ENCODE results near the gene TRAP1. TPM values are rescaled to one million over a fixed set of nuclear protein-coding genes. Genes with fewer than 3 reads are reported as not detected.
"Not testable (repeated sequence)": the region's sequence is repeated elsewhere in the genome, so short reads cannot be mapped to it uniquely, and the experiment has no call there.

Gene TRAP1
- total and polyA plus RNA-seq, 4 donors: 78.3 to 148 (median 112) TPM

DNA sequence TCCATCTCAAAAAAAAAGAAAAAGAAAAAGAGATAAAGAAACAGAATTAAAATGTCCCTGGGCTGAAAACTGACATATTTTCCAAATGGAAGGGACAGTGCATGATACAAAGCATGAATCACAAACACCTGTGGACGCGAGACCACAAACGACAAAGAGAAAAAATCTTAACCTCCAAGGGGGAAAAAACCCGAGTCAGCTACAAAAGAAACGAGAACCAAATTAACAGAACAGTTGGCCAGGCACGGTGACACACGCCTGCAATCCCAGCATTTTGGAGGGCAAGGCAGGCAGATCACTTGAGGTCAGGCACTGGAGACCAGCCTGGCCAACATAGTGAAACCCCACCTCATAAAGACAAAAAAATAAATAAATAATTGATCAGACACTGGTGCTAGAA, 1.9 kb downstream of the TRAP1 start:
- TF ChIP-seq GABPA (IDR thresholded peaks at IDR 0.05 in 1 of 2, conservative IDR thresholded peaks at IDR 0.05 in 1 of 2) (no peak), HNF4G (IDR thresholded peaks at IDR 0.05) (no peak), JUND (IDR thresholded peaks at IDR 0.05) (no peak), RXRA (IDR thresholded peaks at IDR 0.05) (no peak), SP1 (IDR thresholded peaks at IDR 0.05) (no peak), TAF1 (conservative IDR thresholded peaks at IDR 0.05) (no peak), EGR1 (IDR thresholded peaks at IDR 0.05; ENCODE audit: low read depth in 2 of 2) (no peak), HNF4A (conservative IDR thresholded peaks at IDR 0.05) (no peak), NR2F2 (IDR thresholded peaks at IDR 0.05) (no peak), YY1 (IDR thresholded peaks at IDR 0.05) (no peak), FOXA1 (IDR thresholded peaks at IDR 0.05) (no peak), RAD21 (IDR thresholded peaks at IDR 0.05) (no peak), FOXA2 (IDR thresholded peaks at IDR 0.05) (no peak)
- TF ChIP-seq, protein P1, sequence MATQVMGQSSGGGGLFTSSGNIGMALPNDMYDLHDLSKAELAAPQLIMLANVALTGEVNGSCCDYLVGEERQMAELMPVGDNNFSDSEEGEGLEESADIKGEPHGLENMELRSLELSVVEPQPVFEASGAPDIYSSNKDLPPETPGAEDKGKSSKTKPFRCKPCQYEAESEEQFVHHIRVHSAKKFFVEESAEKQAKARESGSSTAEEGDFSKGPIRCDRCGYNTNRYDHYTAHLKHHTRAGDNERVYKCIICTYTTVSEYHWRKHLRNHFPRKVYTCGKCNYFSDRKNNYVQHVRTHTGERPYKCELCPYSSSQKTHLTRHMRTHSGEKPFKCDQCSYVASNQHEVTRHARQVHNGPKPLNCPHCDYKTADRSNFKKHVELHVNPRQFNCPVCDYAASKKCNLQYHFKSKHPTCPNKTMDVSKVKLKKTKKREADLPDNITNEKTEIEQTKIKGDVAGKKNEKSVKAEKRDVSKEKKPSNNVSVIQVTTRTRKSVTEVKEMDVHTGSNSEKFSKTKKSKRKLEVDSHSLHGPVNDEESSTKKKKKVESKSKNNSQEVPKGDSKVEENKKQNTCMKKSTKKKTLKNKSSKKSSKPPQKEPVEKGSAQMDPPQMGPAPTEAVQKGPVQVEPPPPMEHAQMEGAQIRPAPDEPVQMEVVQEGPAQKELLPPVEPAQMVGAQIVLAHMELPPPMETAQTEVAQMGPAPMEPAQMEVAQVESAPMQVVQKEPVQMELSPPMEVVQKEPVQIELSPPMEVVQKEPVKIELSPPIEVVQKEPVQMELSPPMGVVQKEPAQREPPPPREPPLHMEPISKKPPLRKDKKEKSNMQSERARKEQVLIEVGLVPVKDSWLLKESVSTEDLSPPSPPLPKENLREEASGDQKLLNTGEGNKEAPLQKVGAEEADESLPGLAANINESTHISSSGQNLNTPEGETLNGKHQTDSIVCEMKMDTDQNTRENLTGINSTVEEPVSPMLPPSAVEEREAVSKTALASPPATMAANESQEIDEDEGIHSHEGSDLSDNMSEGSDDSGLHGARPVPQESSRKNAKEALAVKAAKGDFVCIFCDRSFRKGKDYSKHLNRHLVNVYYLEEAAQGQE (IDR thresholded peaks at IDR 0.05): no peak
- TF ChIP-seq, protein P2, sequence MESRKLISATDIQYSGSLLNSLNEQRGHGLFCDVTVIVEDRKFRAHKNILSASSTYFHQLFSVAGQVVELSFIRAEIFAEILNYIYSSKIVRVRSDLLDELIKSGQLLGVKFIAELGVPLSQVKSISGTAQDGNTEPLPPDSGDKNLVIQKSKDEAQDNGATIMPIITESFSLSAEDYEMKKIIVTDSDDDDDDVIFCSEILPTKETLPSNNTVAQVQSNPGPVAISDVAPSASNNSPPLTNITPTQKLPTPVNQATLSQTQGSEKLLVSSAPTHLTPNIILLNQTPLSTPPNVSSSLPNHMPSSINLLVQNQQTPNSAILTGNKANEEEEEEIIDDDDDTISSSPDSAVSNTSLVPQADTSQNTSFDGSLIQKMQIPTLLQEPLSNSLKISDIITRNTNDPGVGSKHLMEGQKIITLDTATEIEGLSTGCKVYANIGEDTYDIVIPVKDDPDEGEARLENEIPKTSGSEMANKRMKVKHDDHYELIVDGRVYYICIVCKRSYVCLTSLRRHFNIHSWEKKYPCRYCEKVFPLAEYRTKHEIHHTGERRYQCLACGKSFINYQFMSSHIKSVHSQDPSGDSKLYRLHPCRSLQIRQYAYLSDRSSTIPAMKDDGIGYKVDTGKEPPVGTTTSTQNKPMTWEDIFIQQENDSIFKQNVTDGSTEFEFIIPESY (IDR thresholded peaks at IDR 0.05): no peak
- TF ChIP-seq, protein P3, sequence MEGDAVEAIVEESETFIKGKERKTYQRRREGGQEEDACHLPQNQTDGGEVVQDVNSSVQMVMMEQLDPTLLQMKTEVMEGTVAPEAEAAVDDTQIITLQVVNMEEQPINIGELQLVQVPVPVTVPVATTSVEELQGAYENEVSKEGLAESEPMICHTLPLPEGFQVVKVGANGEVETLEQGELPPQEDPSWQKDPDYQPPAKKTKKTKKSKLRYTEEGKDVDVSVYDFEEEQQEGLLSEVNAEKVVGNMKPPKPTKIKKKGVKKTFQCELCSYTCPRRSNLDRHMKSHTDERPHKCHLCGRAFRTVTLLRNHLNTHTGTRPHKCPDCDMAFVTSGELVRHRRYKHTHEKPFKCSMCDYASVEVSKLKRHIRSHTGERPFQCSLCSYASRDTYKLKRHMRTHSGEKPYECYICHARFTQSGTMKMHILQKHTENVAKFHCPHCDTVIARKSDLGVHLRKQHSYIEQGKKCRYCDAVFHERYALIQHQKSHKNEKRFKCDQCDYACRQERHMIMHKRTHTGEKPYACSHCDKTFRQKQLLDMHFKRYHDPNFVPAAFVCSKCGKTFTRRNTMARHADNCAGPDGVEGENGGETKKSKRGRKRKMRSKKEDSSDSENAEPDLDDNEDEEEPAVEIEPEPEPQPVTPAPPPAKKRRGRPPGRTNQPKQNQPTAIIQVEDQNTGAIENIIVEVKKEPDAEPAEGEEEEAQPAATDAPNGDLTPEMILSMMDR (IDR thresholded peaks at IDR 0.05; ENCODE audit: low read depth, low read length, missing input control): no peak
- TF ChIP-seq, protein P4, sequence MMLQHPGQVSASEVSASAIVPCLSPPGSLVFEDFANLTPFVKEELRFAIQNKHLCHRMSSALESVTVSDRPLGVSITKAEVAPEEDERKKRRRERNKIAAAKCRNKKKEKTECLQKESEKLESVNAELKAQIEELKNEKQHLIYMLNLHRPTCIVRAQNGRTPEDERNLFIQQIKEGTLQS (IDR thresholded peaks at IDR 0.05): no peak
- TF ChIP-seq, protein P5, sequence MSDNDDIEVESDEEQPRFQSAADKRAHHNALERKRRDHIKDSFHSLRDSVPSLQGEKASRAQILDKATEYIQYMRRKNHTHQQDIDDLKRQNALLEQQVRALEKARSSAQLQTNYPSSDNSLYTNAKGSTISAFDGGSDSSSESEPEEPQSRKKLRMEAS (IDR thresholded peaks at IDR 0.05): no peak
- WGBS: 89% methylated on average over 7 of the region's 7 CpGs
- peaks cover 5 to 35% (median 17%) of the 10 kb centered on the region in 4 donors for H3K4me1 ChIP-seq (ENCODE audit: control insufficient read depth in 4 of 4, insufficient read depth in 4 of 4, low read length in 3 of 4)
- no peak for DNase-seq (ENCODE audit: low spot score)
- H3K9me3 ChIP-seq (ENCODE audit: control insufficient read depth in 4 of 4, low read length in 3 of 4): no peaks in the 10 kb centered on the region
- H3K27ac ChIP-seq (ENCODE audit: low read depth in 1 of 2, low read length in 2 of 2): no peak overlapping the region
- no peaks in the 10 kb centered on the region for H3K27me3 ChIP-seq (ENCODE audit: control insufficient read depth in 4 of 4, insufficient read depth in 4 of 4, low read length in 3 of 4)
- no peak overlapping the region for H3K4me3 ChIP-seq (ENCODE audit: low read depth in 1 of 3, low read length in 3 of 3)
- peaks cover 0 to 3% (median 1%) of the 10 kb centered on the region in 4 donors for H3K36me3 ChIP-seq (ENCODE audit: control insufficient read depth in 4 of 4, insufficient read depth in 3 of 4, low read depth in 1 of 4, low read length in 3 of 4)
- no peak overlapping the region for H3K9ac ChIP-seq (ENCODE audit: low read depth in 1 of 2, low read length in 2 of 2)

DNA sequence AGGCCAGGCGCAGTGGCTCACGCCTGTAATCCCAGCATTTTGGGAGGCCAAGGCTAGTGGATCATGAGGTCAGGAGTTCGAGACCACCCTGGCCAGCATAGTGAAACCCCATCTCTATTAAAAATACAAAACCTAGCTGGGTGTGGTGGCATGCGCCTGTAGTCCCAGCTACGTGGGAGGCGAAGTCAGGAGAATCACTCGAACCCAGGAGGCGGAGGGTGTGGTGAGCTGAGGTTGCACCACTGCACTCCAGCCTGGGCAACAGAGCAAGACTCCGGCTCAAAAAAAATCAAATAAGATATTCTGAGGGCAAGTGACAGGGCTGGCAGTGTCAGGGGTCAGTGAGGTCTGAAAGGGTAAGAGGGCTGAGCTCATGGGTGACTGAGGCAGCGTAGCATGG, 2.9 kb downstream of the TRAP1 start:
- not testable (repeated sequence) for H3K9ac ChIP-seq (ENCODE audit: low read depth in 1 of 2, low read length in 2 of 2); H3K9me3 ChIP-seq (ENCODE audit: control insufficient read depth in 4 of 4, low read length in 3 of 4); H3K27me3 ChIP-seq (ENCODE audit: control insufficient read depth in 4 of 4, insufficient read depth in 4 of 4, low read length in 3 of 4); H3K4me3 ChIP-seq (ENCODE audit: low read depth in 1 of 3, low read length in 3 of 3); DNase-seq (ENCODE audit: low spot score); H3K27ac ChIP-seq (ENCODE audit: low read depth in 1 of 2, low read length in 2 of 2); H3K36me3 ChIP-seq (ENCODE audit: control insufficient read depth in 4 of 4, insufficient read depth in 3 of 4, low read depth in 1 of 4, low read length in 3 of 4)
- H3K4me1 ChIP-seq (ENCODE audit: control insufficient read depth in 4 of 4, insufficient read depth in 4 of 4, low read length in 3 of 4): peaks cover 5 to 35% (median 17%) of the 10 kb centered on the region in 4 donors
- 96% methylated on average over 10 of the region's 10 CpGs for WGBS

Data from liver (tissue), 9 donors.